HepG2 (cell line): ENCODE measurements around the gene LNX2. TPM values are rescaled to one million over a fixed set of nuclear protein-coding genes. Genes with fewer than 3 reads are reported as not detected.

Source experiments
- ARID3A ChIP-seq: IDR thresholded peaks from 2 replicates; pipeline ENCODE4 v1.6.1; 2012; ENCODE audit warnings: low read depth, low read length, improper control_type of control experiment
- ATM ChIP-seq: fragments of 450-650 bp; IDR thresholded peaks from 2 replicates; pipeline ENCODE4 v1.7.1; 2017; ENCODE audit warnings: mild to moderate bottlenecking, borderline replicate concordance
- CENPX ChIP-seq: sonication (generic); formaldehyde crosslinking; IDR thresholded peaks from 2 replicates; pipeline ENCODE4 v1.9.0; 2021; ENCODE audit warnings: mild to moderate bottlenecking, missing genetic modification reagents, moderate library complexity
- DMTF1 ChIP-seq: sonication (generic); formaldehyde crosslinking; IDR thresholded peaks from 2 replicates; pipeline ENCODE4 v1.4.0; 2020; ENCODE audit warnings: mild to moderate bottlenecking, missing genetic modification reagents
- EEA1 ChIP-seq: sonication (generic); formaldehyde crosslinking; IDR thresholded peaks from 2 replicates; pipeline ENCODE4 v1.5.1; 2020; ENCODE audit warnings: mild to moderate bottlenecking, missing genetic modification reagents, borderline replicate concordance
- MAFK ChIP-seq, 2 experiments: IDR thresholded peaks in 1 of 2; conservative IDR thresholded peaks in 1 of 2; 2 replicates each; pipeline ENCODE4 v1.6.1; 2011; ENCODE audit warnings: improper control_type of control experiment in 2 of 2, low read length in 2 of 2
- NFIB ChIP-seq: sonication (generic); formaldehyde crosslinking; IDR thresholded peaks from 2 replicates; pipeline ENCODE4 v1.9.0; 2021; ENCODE audit warnings: missing genetic modification reagents, mild to moderate bottlenecking, borderline replicate concordance
- ONECUT2 ChIP-seq: sonication (generic); formaldehyde crosslinking; IDR thresholded peaks from 2 replicates; pipeline ENCODE4 v1.4.0; 2020; ENCODE audit warnings: missing genetic modification reagents
- POLR2G ChIP-seq: fragments of 200-400 bp; formaldehyde crosslinking; IDR thresholded peaks from 2 replicates; pipeline ENCODE4 v1.6.1; 2018; ENCODE audit warnings: mild to moderate bottlenecking, low read depth, low read length, moderate library complexity
- SATB2 ChIP-seq: sonication (generic); formaldehyde crosslinking; IDR thresholded peaks from 2 replicates; pipeline ENCODE4 v1.5.0; 2020; ENCODE audit warnings: missing genetic modification reagents
- SMYD3 ChIP-seq: sonication (generic); formaldehyde crosslinking; IDR thresholded peaks from 2 replicates; pipeline ENCODE4 v1.8.1; 2023; ENCODE audit warnings: mild to moderate bottlenecking, missing genetic modification reagents
- ZBTB10 ChIP-seq: sonication (generic); formaldehyde crosslinking; IDR thresholded peaks from 2 replicates; pipeline ENCODE4 v1.4.0; 2020; ENCODE audit warnings: missing genetic modification reagents, borderline replicate concordance
- ZBTB14 ChIP-seq: sonication (generic); formaldehyde crosslinking; IDR thresholded peaks from 2 replicates; pipeline ENCODE4 v1.4.0; 2020; ENCODE audit warnings: missing genetic modification reagents
- ZBTB33 ChIP-seq: sonication (generic); formaldehyde crosslinking; IDR thresholded peaks from 2 replicates; pipeline ENCODE4 v1.4.0; 2020; ENCODE audit warnings: missing genetic modification reagents
- ZBTB44 ChIP-seq: sonication (generic); formaldehyde crosslinking; IDR thresholded peaks from 2 replicates; pipeline ENCODE4 v1.4.0; 2020; ENCODE audit warnings: missing genetic modification reagents
- ZNF780A ChIP-seq: sonication (generic); formaldehyde crosslinking; IDR thresholded peaks from 2 replicates; pipeline ENCODE4 v1.8.0; 2022; ENCODE audit warnings: mild to moderate bottlenecking, missing genetic modification reagents, moderate library complexity
- ZSCAN9 ChIP-seq: IDR thresholded peaks from 2 replicates; pipeline ENCODE4 v1.6.1; 2016; ENCODE audit warnings: borderline replicate concordance
- polyA plus RNA-seq, 8 experiments: library from polyadenylated mRNA; depleted of rRNA in 3 of 8; stranded (reverse) in 7 of 8; unstranded in 1 of 8; fragments of >200 nt; fragmentation: Illumina TruSeq in 4 of 8; extraction: Trizol in 4 of 8; gene quantifications; 2 replicates each; pipeline versions ENCODE4 v1.2.1 to v1.2.3, GENCODE V29; 2011 to 2016; ENCODE audit warnings: low read depth in 4 of 8, missing spikeins in 1 of 8, mixed read lengths in 1 of 8; ENCODE audit not compliant: insufficient read depth in 1 of 8
- total RNA-seq, 5 experiments: library from RNA; depleted of rRNA; stranded (reverse); fragments of >200 nt; fragmentation: Illumina TruSeq; extraction: Trizol; gene quantifications; 2 replicates each; pipeline ENCODE4 v1.2.3, GENCODE V29; 2016; ENCODE audit warnings: low read depth in 1 of 5

LNX2 gene
- total and polyA plus RNA-seq, 2 of the 13 experiments (the other 11 are each of a cell fraction or from before 2014, with no cell fraction given) = 9.2 to 9.7 TPM

GRCh38 chr13:27533155-27533643 lies 87.1 kb downstream of the LNX2 start (continued):
- TF ChIP-seq POLR2G = no peak
- TF ChIP-seq DMTF1 (CRISPR knock-in tag) = no peak
- TF ChIP-seq ZSCAN9 (CRISPR knock-in tag) = no peak
- TF ChIP-seq MAFK (conservative IDR thresholded peaks at IDR 0.05 in 1 of 2, IDR thresholded peaks at IDR 0.05 in 1 of 2; ENCODE audit: low read length in 2 of 2) = no peak
- TF ChIP-seq EEA1 (CRISPR knock-in tag) = no peak
- peak; percentile 36; the same call in 1 of the 2 replicates for TF ChIP-seq ZBTB33 (CRISPR knock-in tag)
- no peak for TF ChIP-seq ZBTB44
- no peak for TF ChIP-seq ARID3A
- TF ChIP-seq ZBTB10 (CRISPR knock-in tag) = no peak
- TF ChIP-seq ZNF780A (CRISPR knock-in tag) = no peak
- no peak for TF ChIP-seq SATB2 (CRISPR knock-in tag)
- TF ChIP-seq ZBTB14 = no peak
- no peak for TF ChIP-seq ATM
- TF ChIP-seq SMYD3 = no peak
- TF ChIP-seq ONECUT2 (CRISPR knock-in tag) = no peak
- TF ChIP-seq CENPX = no peak
- TF ChIP-seq NFIB (CRISPR knock-in tag) = no peak
